Astrocyte of the cerebellum (primary cell): ENCODE results near the gene MAVS.

Experiments
- DNase-seq: peaks from one replicate; pipeline ENCODE4 v3.0.0-alpha.2; 2011; ENCODE audit warnings: low read depth
- H3K4me3 ChIP-seq: 2 replicates; pipeline ENCODE4 v1.5.1; 2011; ENCODE audit warnings: mild to moderate bottlenecking, low read depth, low read length, moderate library complexity
- in situ Hi-C: cut with HindIII; loops from 2 replicates; pipeline ENCODE4 v1.10.0; 2017; ENCODE audit warnings: low sequenced_read_pairs
- TF ChIP-seq, protein P1 (sequence below): IDR thresholded peaks from 2 replicates; pipeline ENCODE4 v1.5.1; 2012; ENCODE audit warnings: low read length, low read depth, moderate library complexity, mild to moderate bottlenecking; ENCODE audit errors: missing control alignments

Gene MAVS

GRCh38 chr20:3924304-3925112 lies 77.9 kb downstream of the MAVS start:
- in situ Hi-C loops: no loop called here
- TF ChIP-seq, protein P1, sequence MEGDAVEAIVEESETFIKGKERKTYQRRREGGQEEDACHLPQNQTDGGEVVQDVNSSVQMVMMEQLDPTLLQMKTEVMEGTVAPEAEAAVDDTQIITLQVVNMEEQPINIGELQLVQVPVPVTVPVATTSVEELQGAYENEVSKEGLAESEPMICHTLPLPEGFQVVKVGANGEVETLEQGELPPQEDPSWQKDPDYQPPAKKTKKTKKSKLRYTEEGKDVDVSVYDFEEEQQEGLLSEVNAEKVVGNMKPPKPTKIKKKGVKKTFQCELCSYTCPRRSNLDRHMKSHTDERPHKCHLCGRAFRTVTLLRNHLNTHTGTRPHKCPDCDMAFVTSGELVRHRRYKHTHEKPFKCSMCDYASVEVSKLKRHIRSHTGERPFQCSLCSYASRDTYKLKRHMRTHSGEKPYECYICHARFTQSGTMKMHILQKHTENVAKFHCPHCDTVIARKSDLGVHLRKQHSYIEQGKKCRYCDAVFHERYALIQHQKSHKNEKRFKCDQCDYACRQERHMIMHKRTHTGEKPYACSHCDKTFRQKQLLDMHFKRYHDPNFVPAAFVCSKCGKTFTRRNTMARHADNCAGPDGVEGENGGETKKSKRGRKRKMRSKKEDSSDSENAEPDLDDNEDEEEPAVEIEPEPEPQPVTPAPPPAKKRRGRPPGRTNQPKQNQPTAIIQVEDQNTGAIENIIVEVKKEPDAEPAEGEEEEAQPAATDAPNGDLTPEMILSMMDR: no peak
- DNase-seq: no peak
- H3K4me3 ChIP-seq: no peak overlapping the region

DNA sequence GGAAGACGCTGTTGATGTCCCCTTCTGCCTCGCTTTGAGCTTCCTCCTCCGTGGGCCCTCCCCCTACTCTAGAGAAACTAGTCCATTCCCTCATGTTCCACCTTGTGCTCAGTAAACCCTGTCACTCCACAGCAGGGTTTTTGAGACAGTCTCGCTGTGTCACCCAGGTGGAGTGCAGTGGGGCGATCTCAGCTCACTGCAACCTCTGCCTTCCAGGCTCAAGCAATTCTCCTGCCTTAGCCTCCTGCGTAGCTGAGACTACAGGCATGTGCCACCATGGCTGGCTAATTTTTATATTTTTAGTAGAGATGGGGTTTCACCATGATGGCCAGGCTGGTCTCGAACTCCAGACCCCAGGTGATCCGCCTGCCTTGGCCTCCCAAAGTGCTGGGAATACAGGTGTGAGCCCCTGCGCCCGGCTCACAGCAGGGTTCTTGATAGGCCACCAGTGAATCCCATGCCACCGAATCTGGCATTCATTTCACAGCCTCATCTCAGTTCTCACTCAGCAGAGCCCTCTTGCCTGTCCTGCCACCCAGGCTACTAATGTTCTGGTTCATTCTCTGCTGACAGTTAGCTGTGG lies 78.6 kb downstream of the MAVS start:
- TF ChIP-seq, protein P1: no peak
- no peak for DNase-seq
- no peak overlapping the region for H3K4me3 ChIP-seq
- in situ Hi-C loops: no loop called here
